Vagina (tissue), 2 donors: ENCODE data around the gene DNAH3.

Experiments
- POLR2A ChIP-seq, 2 donors: fragments of 450-650 bp; IDR thresholded peaks; one replicate each; pipeline ENCODE4 v1.6.1; 2017; ENCODE audit warnings: antibody characterized with exemption in 2 of 2, mild to moderate bottlenecking in 2 of 2, moderate library complexity in 2 of 2
- POLR2AphosphoS5 ChIP-seq, 2 donors: sonication (generic); formaldehyde crosslinking; IDR thresholded peaks; one replicate each; pipeline ENCODE4 v1.9.0; 2017; ENCODE audit warnings: antibody characterized with exemption in 2 of 2, mild to moderate bottlenecking in 2 of 2, low read depth in 1 of 2; ENCODE audit not compliant: insufficient read depth in 1 of 2
- TF ChIP-seq, protein P1 (sequence below), 3 experiments: fragments of 450-650 bp in 2 of 3; fragments of 200-600 bp in 1 of 3; sonication (generic) in 1 of 3; IDR thresholded peaks; one replicate each; pipeline ENCODE4 v1.5.1; 2017 to 2019; ENCODE audit warnings: antibody characterized with exemption in 3 of 3, mild to moderate bottlenecking in 2 of 3, moderate library complexity in 2 of 3

- TF ChIP-seq, protein P1, sequence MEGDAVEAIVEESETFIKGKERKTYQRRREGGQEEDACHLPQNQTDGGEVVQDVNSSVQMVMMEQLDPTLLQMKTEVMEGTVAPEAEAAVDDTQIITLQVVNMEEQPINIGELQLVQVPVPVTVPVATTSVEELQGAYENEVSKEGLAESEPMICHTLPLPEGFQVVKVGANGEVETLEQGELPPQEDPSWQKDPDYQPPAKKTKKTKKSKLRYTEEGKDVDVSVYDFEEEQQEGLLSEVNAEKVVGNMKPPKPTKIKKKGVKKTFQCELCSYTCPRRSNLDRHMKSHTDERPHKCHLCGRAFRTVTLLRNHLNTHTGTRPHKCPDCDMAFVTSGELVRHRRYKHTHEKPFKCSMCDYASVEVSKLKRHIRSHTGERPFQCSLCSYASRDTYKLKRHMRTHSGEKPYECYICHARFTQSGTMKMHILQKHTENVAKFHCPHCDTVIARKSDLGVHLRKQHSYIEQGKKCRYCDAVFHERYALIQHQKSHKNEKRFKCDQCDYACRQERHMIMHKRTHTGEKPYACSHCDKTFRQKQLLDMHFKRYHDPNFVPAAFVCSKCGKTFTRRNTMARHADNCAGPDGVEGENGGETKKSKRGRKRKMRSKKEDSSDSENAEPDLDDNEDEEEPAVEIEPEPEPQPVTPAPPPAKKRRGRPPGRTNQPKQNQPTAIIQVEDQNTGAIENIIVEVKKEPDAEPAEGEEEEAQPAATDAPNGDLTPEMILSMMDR (IDR thresholded peaks at IDR 0.05) = no peak
- TF ChIP-seq POLR2A (IDR thresholded peaks at IDR 0.05) = no peak
- TF ChIP-seq POLR2AphosphoS5 (IDR thresholded peaks at IDR 0.05; ENCODE audit: insufficient read depth in 1 of 2, low read depth in 1 of 2) = no peak
These were observed 224.9 kb downstream of the DNAH3 start for GRCh38 chr16:20925751-20926150.
